ENCODE measurements around the gene KPNA2.
"Not testable (repeated sequence)": the region's sequence is repeated elsewhere in the genome, so short reads cannot be mapped to it uniquely, and the experiment has no call there.

KPNA2 gene

DNA sequence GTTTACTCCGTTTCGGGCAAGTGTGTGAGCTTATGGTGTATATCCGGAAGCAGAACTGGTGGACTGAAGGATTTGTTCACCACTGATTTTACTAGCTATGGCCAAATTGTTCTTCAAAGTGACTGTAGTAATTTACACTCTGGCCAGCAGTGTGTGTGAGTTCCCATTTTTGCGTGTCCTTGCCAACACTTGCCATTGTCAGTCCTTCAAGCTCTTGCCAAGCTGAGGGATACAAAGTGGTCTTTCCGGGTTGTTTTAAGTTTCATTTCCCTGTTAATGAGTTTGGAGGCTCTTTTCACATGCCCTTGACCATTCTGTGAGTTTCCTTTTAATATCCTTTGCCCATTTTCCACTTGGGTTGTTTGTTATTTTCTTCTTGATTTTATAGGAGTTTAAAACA lies 42.0 kb downstream of the KPNA2 start:
- H3K4me3 ChIP-seq (ENCODE audit: low read length); H3K9ac ChIP-seq (ENCODE audit: low read length); H3K9me3 ChIP-seq (ENCODE audit: control insufficient read depth, low read length); H3K4me1 ChIP-seq (ENCODE audit: control insufficient read depth, insufficient read depth, low read length); H3K27me3 ChIP-seq (ENCODE audit: control insufficient read depth, insufficient read depth, low read length); H3K36me3 ChIP-seq (ENCODE audit: control insufficient read depth, insufficient read depth, low read length): not testable (repeated sequence)

DNA sequence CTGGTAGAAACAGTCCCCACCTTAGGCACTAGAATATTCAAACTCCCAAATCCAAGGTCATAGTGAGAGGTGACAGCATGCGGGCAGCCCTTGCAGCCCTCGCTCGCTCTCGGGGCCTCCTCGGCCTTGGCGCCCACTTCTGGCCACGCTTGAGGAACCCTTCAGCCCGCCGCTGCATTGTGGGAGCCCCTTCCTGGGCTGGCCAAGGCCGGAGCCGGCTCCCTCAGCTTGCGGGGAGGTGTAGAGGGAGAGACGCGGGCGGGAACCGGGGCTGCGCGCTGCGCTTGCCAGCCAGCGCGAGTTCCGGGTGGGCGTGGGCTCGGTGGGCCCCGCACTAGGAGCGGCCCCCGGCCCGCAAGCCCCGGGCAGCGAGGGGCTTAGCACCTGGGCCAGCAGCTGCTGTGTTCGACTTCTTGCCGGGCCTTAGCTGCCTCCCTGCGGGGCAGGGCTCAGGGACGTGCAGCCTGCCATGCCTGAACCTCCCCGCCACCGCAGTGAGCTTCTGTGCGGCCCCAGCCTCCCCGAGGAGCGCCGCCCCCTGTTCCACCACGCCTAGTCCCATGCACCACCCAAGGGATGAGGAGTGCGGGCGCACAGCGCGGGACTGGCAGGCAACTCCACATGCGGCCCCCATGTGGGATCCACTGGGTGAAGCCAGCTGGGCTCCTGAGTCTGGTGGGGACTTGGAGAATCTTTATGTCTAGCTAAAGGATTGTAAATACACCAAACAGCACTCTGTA lies 45.0 kb downstream of the KPNA2 start:
- H3K4me3 ChIP-seq (ENCODE audit: low read length) = no peak overlapping the region
- H3K9ac ChIP-seq (ENCODE audit: low read length) = no peak overlapping the region
- H3K9me3 ChIP-seq (ENCODE audit: control insufficient read depth, low read length) = no peaks in the 10 kb centered on the region
- no peaks in the 10 kb centered on the region for H3K27me3 ChIP-seq (ENCODE audit: control insufficient read depth, insufficient read depth, low read length)
- H3K4me1 ChIP-seq (ENCODE audit: control insufficient read depth, insufficient read depth, low read length) = peaks cover 7% of the 10 kb centered on the region
- H3K36me3 ChIP-seq (ENCODE audit: control insufficient read depth, insufficient read depth, low read length) = no peaks in the 10 kb centered on the region

DNA sequence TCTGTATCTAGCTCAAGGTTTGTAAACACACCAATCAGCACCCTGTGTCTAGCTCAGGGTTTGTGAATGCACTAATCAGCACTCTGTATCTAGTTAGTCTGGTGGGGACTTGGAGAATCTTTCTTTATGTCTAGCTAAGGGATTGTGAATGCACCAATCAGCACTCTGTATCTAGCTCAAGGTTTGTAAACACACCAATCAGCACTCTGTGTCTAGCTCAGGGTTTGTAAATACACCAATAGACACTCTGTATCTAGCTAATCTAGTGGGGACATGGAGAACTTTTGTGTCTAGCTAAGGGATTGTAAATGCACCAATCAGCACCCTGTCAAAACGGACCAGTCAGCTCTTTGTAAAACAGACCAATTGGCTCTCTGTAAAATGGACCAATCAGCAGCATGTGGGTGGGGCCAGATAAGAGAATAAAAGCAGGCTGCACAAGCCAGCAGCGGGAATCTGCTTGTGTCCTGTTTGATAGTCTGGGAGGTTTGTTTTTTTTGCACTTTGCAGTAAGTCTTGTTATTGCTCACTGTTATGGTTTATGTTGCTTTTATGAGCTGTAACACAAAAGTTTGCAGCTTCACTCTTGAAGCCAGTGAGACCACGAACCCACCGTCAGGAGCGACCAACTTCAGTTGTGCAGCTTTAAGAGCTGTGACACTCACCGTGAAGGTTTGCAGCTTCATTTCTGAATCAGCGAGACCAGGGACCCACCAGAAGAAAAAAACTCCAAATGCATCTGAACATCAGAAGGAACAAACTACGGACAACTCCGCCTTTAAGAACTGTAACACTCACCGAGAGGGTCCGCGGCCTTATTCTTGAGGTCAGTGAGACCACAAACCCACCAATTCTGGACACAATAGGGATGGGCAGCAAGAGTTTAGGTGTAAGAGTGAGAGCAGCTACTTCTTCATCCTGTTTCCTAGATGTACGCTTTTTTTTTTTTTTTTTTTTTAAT lies 46.0 kb downstream of the KPNA2 start:
- H3K36me3 ChIP-seq (ENCODE audit: control insufficient read depth, insufficient read depth, low read length); H3K9ac ChIP-seq (ENCODE audit: low read length); H3K27me3 ChIP-seq (ENCODE audit: control insufficient read depth, insufficient read depth, low read length); H3K4me3 ChIP-seq (ENCODE audit: low read length); H3K9me3 ChIP-seq (ENCODE audit: control insufficient read depth, low read length): not testable (repeated sequence)
- peaks cover 17% of the 10 kb centered on the region for H3K4me1 ChIP-seq (ENCODE audit: control insufficient read depth, insufficient read depth, low read length)

DNA sequence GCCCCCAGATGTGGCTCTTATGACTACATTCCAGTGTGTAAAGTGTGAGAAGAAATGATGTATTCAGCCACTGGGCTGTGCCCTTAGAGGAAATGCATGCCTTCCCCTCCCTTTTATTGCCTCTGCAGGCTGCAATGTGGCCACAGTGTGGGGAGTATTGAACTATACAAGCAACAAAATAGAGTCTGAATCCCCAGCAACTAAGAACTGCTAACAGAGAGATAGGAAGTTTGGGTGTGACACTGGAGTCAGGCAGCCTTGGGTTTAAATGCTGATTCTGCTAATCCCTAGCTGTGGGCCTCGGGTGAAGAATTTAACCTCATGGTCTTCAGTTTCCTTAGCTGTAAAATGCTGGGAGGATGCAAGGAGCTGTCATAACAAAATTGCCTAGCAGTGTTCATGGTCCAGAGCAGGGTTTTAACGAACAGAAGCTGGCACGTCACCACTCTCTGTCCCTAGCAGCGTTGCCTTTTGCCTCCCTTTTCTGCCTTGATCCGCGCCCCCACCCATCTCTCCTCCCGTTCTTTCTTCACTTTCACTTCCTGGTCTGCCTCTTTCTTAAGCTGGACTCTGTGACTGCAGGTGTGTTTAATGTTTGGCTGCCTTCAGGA lies 50.3 kb downstream of the KPNA2 start:
- Histone ChIP-seq H3K4me3 (ENCODE audit: low read length) (no peak overlapping the region), H3K27me3 (ENCODE audit: control insufficient read depth, insufficient read depth, low read length) (no peaks in the 10 kb centered on the region), H3K9me3 (ENCODE audit: control insufficient read depth, low read length) (no peaks in the 10 kb centered on the region), H3K9ac (ENCODE audit: low read length) (peak overlapping the region; percentile 50), H3K36me3 (ENCODE audit: control insufficient read depth, insufficient read depth, low read length) (no peaks in the 10 kb centered on the region), H3K4me1 (ENCODE audit: control insufficient read depth, insufficient read depth, low read length) (peaks cover 28% of the 10 kb centered on the region)

DNA sequence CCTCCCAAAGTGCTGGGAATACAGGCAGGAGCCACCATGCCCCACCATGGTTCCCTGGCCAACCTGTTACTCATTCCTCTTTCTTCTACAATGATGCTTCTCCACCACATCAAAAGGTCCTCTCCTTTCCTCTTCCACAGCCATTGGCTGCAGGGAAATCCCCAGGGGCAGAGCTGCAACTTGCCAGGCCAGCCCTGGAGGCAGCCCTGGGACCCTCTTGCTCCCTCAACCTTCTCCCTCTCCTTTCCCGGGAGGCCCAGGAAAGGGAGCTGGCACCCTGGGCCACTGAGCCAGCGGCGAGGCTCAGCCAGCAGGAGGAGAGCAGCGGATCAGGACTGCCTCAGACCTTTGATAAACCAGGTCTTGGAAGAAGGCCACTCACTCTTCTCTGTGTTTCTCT lies 51.1 kb downstream of the KPNA2 start:
- not testable (repeated sequence) for H3K36me3 ChIP-seq (ENCODE audit: control insufficient read depth, insufficient read depth, low read length); H3K27me3 ChIP-seq (ENCODE audit: control insufficient read depth, insufficient read depth, low read length); H3K4me3 ChIP-seq (ENCODE audit: low read length); H3K9me3 ChIP-seq (ENCODE audit: control insufficient read depth, low read length); H3K9ac ChIP-seq (ENCODE audit: low read length)
- peaks cover 28% of the 10 kb centered on the region for H3K4me1 ChIP-seq (ENCODE audit: control insufficient read depth, insufficient read depth, low read length)

DNA sequence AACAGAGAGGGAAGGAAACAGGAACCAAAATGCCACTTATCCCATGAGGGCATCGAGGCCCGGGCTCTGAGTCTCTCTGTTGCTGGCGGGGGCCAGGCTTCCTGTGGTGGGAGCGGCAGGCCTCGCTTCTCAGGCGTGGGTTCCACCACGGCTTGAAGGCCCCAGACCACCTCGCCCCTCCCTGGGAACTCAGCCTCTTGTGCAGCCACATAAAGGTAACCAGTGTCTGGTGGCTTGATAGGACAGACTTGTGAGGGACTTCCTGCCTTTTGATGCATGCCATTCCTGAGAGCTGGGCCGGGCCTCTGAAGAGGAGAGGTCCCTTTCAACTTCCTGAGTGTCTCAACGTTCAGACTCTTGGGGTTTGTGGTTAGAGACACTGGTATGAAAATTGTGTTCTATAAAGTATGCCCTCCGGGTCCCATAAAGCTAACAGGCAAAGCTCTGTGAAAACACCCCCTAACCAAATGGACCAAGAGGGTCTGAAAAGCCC lies 51.6 kb downstream of the KPNA2 start:
- H3K9me3 ChIP-seq (ENCODE audit: control insufficient read depth, low read length) = not testable (repeated sequence)
- peaks cover 28% of the 10 kb centered on the region for H3K4me1 ChIP-seq (ENCODE audit: control insufficient read depth, insufficient read depth, low read length)

DNA sequence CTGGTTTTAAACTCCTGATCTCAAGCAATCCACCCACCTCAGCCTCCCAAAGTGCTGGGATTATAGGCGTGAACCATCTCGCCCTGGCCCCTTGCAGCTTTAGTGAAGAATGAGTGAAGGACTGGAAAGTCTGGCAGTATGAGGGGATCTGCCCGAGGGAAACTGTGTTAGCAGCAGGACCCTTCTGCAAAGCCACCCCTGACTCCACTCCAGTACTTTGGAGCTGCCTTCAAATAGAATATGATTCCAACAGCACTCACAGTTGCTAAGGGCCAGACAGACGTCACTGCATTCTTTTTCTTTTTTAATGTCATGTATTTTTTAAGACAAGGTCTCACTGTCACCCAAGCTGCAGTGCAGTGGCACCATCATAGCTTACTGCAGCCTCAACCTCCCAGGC lies 52.3 kb downstream of the KPNA2 start:
- Histone ChIP-seq H3K9me3 (ENCODE audit: control insufficient read depth, low read length) (no peaks in the 10 kb centered on the region), H3K4me3 (ENCODE audit: low read length) (no peak overlapping the region), H3K4me1 (ENCODE audit: control insufficient read depth, insufficient read depth, low read length) (peaks cover 28% of the 10 kb centered on the region)

More for the DNA sequence above, 51.6 kb downstream of the KPNA2 start:
- H3K36me3 ChIP-seq (ENCODE audit: control insufficient read depth, insufficient read depth, low read length); H3K27me3 ChIP-seq (ENCODE audit: control insufficient read depth, insufficient read depth, low read length); H3K4me3 ChIP-seq (ENCODE audit: low read length); H3K9ac ChIP-seq (ENCODE audit: low read length): not testable (repeated sequence)

DNA sequence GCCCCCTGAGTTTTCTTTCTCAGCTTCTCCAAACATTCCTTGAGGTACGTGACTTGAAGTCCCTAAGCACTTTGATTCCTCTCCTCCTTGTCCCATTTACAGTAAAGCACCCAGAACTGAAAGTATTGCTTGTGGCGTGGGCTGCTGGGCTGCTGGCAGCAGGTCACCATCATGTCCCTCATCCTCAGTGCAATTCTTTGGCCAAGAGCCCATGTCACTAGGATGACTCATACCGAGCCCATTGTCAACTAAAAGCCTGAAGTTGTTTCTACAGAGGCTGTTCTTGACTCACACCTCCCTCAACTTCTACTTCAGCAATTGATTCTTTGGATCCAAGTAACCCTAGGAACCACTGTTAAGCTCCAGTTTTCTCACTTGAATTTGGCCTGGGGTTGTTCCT lies 54.3 kb downstream of the KPNA2 start:
- H3K4me3 ChIP-seq (ENCODE audit: low read length) = no peak overlapping the region
- no peak overlapping the region for H3K9ac ChIP-seq (ENCODE audit: low read length)
- H3K36me3 ChIP-seq (ENCODE audit: control insufficient read depth, insufficient read depth, low read length) = no peaks in the 10 kb centered on the region
- peaks cover 31% of the 10 kb centered on the region for H3K4me1 ChIP-seq (ENCODE audit: control insufficient read depth, insufficient read depth, low read length)
- H3K27me3 ChIP-seq (ENCODE audit: control insufficient read depth, insufficient read depth, low read length) = no peaks in the 10 kb centered on the region
- H3K9me3 ChIP-seq (ENCODE audit: control insufficient read depth, low read length) = no peaks in the 10 kb centered on the region

More for the DNA sequence above, 52.3 kb downstream of the KPNA2 start:
- H3K9ac ChIP-seq (ENCODE audit: low read length) = no peak overlapping the region
- H3K36me3 ChIP-seq (ENCODE audit: control insufficient read depth, insufficient read depth, low read length) = no peaks in the 10 kb centered on the region
- H3K27me3 ChIP-seq (ENCODE audit: control insufficient read depth, insufficient read depth, low read length) = no peaks in the 10 kb centered on the region

DNA sequence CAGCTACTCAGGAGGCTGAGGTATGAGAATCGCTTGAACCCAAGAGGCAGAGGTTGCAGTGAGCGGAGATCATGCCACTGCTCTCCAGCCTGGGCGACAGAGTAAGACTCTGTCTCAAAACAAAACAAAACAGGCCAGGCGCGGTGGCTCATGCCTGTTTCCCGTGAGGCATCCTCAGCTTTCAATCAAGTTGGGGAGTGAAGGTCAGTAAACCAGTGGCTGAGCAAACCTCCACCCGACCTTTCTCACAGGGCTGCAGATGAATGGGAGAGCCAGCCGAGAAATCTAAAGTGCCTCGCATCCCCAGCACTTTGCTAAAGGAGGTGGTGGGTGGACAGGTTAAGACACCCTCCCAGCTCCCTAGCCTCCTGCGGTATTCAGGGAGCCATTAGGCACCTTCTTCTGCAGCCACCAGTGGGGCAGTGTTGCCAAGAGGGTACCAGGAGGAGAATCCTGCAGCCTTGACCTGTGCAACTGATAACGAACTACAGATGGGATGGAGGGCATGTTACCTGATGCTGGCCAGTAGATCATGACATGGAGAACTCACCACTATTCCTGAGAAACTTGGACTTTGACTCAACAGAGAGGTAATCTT lies 59.0 kb downstream of the KPNA2 start:
- no peaks in the 10 kb centered on the region for H3K9me3 ChIP-seq (ENCODE audit: control insufficient read depth, low read length)
- no peak overlapping the region for H3K4me3 ChIP-seq (ENCODE audit: low read length)

DNA sequence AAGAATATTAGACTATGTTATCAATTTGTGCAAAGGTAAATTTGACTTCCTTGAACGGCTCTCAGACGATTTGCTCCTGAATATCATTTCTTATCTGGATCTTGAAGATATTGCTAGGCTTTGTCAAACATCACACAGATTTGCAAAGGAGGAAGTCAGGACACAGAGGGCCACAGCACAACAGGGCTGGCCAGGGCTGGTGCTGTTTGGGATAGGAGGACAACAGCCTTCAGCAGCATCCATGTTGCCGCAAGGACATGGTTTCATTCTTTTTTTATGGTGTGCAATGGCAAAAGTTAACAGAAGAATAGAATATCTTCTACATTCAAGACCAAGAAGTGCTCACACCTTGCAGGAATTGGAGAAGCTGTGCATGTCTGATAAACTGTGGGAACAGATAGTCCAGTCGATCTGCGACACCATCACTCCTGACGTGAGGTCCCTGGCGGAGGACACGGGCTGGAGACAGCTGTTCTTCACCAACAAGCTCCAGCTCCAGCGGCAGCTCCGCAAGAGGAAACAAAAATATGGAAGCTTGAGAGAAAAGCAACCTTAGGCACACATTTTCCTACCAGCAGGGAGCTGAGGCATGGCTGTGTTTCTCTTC lies 59.8 kb downstream of the KPNA2 start:
- no peaks in the 10 kb centered on the region for H3K27me3 ChIP-seq (ENCODE audit: control insufficient read depth, insufficient read depth, low read length)
- H3K4me3 ChIP-seq (ENCODE audit: low read length) = no peak overlapping the region
- H3K36me3 ChIP-seq (ENCODE audit: control insufficient read depth, insufficient read depth, low read length) = no peaks in the 10 kb centered on the region
- no peak overlapping the region for H3K9ac ChIP-seq (ENCODE audit: low read length)
- peaks cover 4% of the 10 kb centered on the region for H3K4me1 ChIP-seq (ENCODE audit: control insufficient read depth, insufficient read depth, low read length)
- no peaks in the 10 kb centered on the region for H3K9me3 ChIP-seq (ENCODE audit: control insufficient read depth, low read length)

More for the DNA sequence above, 59.0 kb downstream of the KPNA2 start:
- no peaks in the 10 kb centered on the region for H3K36me3 ChIP-seq (ENCODE audit: control insufficient read depth, insufficient read depth, low read length)
- no peak overlapping the region for H3K9ac ChIP-seq (ENCODE audit: low read length)
- H3K27me3 ChIP-seq (ENCODE audit: control insufficient read depth, insufficient read depth, low read length) = no peaks in the 10 kb centered on the region
- peaks cover 10% of the 10 kb centered on the region for H3K4me1 ChIP-seq (ENCODE audit: control insufficient read depth, insufficient read depth, low read length)

DNA sequence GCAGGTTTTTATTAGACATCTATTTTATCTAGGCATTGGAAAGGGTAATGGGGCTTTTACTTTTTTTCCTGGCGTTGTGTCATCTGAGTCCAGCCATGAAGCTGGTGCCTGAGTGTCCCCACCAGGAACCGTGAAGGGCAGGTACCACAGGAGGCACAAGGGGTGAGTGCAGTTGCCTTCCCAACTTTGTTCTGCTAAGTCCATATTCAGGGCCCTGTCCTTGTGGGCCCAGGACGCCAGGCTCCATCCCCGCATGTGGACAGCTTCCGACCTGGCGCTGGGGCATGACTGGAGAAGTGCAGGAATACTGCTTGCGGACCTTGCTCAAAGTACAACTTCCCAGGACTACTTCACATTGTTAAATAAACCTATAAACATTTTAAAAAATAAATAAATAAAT lies 60.6 kb downstream of the KPNA2 start:
- H3K27me3 ChIP-seq (ENCODE audit: control insufficient read depth, insufficient read depth, low read length) = no peaks in the 10 kb centered on the region
- no peak overlapping the region for H3K4me3 ChIP-seq (ENCODE audit: low read length)
- H3K36me3 ChIP-seq (ENCODE audit: control insufficient read depth, insufficient read depth, low read length) = no peaks in the 10 kb centered on the region
- H3K9ac ChIP-seq (ENCODE audit: low read length) = no peak overlapping the region
- H3K9me3 ChIP-seq (ENCODE audit: control insufficient read depth, low read length) = no peaks in the 10 kb centered on the region
- H3K4me1 ChIP-seq (ENCODE audit: control insufficient read depth, insufficient read depth, low read length) = peaks cover 4% of the 10 kb centered on the region
